H7 (cell line): Measurements from ENCODE around the gene MEG3. TPM values are rescaled to one million over a fixed set of nuclear protein-coding genes. Genes with fewer than 3 reads are reported as not detected.

ENCODE experiments used
- DNase-seq: peaks from one replicate; pipeline ENCODE4 v3.0.0; 2012
- H3K27me3 ChIP-seq: 2 replicates; pipeline ENCODE4 v1.6.0; 2011; ENCODE audit warnings: mild to moderate bottlenecking, low read length; ENCODE audit not compliant: control insufficient read depth, insufficient read depth
- H3K36me3 ChIP-seq: replicated peaks from 2 replicates; pipeline ENCODE4 v1.5.1; 2011; ENCODE audit warnings: low read length; ENCODE audit not compliant: control insufficient read depth, insufficient read depth
- H3K4me3 ChIP-seq: 2 replicates; pipeline ENCODE4 v1.5.1; 2011; ENCODE audit warnings: low read depth, mild to moderate bottlenecking, control low read depth, low read length, moderate library complexity; ENCODE audit not compliant: insufficient read depth
- total RNA-seq: library from RNA; depleted of rRNA; stranded (reverse); fragments of >200 nt; shearing (Covaris generic); gene quantifications from 2 replicates; pipeline ENCODE4 v1.2.3, GENCODE V29; 2014

The MEG3 gene
- total RNA-seq, 1 experiment from 2014 or later = 0.31 TPM

DNA sequence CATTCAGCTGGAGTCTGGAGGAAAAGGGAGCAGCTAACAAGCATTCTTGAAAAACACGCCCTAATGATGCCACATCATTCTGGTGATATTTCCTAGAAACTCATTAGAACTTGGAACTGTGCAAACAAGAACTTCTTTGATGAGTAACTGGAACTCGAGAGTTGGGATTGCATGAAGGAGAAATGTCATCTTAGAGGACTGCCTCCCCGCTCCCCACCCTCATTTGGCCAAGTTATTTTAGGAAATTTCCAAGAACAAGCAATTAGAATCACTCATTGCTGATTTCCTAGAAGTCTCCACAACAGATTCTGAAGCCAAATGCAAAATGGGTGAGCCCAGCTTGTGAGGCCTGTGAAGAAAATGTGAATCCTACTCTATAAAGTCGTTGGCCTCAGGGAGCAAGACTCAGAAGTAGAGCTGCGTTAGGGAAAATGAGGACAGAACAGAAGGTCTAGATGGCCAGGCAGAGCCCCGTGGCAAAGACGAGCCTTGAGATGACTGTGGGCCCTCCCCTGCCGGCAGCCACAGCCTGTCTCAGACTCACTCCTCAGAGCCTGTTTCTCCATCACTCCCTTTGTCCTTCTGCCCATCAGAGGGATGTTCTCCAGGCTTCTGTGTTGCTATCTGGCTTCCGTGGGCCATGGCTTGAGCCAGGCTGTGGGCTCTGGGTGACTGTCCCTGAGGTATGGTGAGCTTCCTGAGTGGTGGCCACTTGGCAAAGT is 39.2 kb downstream of the MEG3 start:
- no peaks in the 10 kb centered on the region for H3K36me3 ChIP-seq
- no peak overlapping the region for H3K4me3 ChIP-seq
- DNase-seq = no peak
- H3K27me3 ChIP-seq = no peaks in the 10 kb centered on the region

DNA sequence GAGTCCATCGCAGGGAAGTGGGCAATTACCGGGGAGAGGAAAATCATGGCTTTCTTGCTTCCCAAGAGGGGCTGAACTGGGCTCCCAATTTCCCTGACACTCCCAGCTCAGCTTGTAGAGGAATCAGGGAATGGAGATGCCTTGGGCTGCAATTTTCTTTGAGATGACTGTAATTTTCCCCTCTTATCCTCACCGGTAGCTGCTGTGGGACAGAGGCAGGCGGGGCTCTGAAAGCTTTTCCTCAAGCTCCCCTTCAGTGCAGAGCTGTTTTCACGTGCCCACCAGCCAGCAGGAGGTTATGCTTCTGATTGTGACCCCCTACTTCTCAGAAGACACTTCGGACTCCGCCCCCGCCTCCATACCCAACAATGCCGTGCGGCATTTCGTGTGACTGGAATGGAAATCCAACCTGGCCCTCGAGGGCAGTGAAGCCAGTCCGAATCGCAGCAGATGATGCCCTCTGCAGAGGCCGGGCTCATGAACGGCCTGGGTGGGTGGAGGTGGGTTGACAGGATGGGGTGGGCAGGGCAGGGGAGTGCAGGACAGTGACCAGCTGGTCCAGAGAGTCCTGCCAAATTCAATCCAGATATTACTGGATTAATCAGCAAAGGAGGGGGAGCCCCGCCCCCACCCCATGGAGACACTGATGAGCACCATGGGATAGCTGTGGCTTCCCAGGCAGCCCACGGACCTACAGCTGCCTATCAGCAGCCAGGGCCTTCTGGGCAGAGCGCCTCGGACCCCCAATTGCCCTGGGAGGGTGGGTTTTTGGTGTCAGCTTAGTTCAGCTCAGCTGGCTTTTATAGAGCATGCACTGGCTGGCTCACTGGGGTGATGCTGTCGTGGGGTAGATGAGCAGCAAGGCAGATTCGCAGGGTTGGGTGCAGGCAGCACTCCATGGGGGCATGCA is 40.0 kb downstream of the MEG3 start:
- H3K4me3 ChIP-seq = no peak overlapping the region
- H3K36me3 ChIP-seq = no peaks in the 10 kb centered on the region
- no peak for DNase-seq
- no peaks in the 10 kb centered on the region for H3K27me3 ChIP-seq

DNA sequence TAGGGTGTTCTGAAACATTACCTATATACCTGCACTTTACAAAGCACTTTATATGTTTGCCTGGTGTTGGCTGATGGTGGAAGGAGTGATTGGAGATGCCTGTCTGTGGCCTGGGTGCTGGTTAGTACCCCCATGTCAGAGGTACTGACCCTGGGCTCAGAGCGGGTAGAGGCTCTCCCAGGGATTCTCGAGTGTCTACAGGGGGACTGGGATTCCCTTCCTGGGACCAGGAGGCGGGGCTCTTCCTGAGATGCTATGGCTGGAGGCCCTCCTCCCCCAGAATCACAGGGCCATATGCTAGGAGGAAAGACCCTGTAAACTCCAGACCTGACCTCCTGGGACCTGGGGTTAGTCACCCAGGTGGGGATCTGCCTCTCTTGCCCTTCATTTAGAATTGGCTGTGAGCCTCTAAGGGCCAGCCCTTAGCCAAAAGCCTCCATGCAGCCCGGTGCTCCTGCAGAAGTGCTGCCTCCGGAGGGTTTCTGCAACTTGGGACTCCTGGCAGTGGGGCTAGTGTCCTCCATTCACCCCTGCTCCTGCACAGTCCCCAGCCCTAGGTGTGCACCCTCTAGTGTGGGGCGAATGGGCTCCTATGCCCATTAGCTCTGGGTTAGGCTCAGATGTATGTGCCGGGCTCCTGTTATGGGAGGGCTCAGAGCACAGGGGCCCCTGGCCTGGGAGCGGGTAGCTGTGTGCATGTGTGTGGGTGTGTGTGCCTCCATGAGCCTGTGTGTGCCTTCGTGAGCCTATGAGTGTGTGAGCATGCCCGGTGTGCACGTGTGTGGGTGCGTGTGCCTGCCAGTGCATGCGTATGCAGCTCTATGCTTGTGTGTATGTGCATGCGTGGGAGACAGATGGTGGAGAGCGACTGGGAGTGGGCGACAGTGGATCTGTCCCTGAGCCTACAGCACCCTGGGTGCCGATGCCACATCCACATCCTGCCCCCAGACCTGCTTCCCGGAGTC is 41.0 kb downstream of the MEG3 start:
- no peak for DNase-seq
- H3K4me3 ChIP-seq = no peak overlapping the region
- no peaks in the 10 kb centered on the region for H3K27me3 ChIP-seq
- no peaks in the 10 kb centered on the region for H3K36me3 ChIP-seq

DNA sequence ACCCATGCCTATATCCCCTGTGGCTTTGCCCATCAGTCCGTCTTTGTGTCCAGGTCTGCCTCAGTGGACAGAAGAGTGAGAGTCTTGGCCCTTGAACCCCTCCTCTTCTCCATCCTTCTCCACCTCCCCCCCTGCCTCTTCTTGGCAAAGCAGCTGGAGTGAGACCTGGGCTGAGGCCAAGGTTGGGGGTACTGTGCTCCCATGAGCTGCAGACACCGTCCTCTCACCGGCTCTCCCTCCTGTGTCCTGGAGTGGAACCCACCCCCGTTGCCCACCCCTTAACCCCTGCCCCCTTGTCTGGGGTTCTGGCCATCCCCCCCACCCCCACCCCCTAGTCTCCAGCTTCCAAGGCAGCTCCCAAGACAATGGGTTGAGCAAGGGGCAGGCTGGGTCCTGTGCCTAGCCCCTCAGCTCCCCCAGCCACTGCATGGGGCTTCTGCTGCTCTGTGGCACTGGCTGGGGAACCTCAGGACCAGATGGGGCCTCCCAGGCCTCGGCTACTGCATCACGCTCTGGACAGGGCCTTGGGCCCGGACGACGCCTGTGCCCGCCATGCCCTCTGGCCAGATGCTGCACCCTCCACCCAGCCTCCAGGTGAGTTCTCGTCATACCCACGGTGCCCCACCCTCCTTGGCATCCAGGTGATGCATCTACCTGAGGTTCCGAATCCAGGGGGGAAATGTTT is 41.9 kb downstream of the MEG3 start:
- no peaks in the 10 kb centered on the region for H3K36me3 ChIP-seq
- no peaks in the 10 kb centered on the region for H3K27me3 ChIP-seq
- H3K4me3 ChIP-seq = no peak overlapping the region
- DNase-seq = no peak

DNA sequence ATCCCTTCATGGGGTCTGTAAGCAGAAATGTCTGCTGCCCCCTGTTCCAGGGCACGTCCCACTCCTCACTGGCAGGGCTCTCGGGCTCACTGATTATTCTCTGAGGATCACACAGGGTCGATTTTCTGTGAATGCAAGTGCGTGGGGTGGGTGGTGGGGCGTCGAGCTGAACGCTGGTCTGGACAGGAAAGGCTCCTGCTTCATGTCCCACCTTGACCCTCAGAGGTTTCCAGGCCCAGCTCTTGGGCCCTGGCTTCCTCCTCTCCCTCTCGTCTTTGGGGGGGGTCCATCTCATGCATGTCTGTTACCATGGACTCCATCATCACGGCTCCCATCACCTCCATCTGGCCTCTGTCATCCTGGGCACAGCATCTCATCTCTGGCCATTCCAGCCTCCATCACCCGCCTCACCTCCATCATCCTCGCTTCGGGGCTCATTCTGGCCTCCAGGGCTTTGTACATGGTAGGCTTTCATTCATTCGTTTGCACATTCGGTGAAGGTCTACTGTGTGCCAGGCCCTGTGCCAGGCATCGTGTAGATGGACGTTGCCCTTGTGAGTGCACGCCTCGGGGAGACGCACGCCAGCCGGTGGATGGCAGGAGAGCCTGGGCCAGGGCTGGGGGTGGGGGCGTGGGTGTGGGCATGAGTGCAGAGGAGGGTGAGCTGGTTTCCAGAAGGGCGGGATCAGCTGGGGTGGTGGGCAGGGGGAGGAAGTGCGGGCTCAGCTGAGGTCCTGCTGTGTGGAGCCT is 42.9 kb downstream of the MEG3 start:
- Histone ChIP-seq H3K27me3 (no peaks in the 10 kb centered on the region), H3K4me3 (no peak overlapping the region), H3K36me3 (no peaks in the 10 kb centered on the region)
- no peak for DNase-seq

DNA sequence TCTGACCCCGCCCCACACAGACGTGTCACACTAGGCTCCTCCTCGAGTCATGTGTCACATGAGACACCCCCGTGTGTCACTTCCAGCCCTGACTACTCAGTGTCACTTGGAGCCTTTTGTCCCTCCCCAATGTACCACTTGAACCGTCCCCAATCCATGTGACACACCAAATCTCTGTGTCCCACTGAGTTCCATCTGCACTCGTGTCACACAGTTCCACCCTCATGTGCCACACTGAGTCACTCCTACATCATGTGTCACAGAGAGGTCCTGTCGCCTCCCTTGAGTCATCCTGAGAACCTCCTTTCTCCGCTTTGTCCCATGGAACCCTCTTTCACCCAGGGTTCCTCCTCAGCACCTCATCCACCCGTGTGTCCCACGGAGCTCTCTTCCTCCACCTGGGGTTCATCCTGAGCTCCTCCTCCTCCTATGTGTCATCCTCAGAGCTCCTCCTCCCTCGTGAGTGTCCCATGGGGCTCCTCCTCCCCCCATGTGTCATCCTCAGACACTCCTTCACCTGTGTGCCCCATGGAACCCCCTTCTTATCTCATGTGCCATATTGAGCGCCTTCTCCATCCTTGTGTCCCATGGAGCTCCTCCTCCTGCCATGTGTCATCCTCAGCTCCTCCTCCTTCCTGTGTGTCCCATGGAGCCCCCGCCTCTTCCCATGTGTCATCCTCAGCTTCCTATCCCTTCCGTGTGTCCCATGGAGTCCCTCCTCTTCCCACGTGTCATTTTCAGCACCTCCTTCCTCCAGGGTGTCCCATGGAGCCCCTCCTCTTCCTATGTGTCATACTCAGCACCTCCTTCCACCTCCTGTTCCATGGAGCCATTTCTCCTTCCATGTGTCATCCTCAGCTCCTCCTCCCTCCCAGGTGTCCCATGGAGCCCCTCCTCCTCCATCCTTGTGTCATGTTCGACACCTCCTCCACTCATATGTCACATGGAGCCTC is 45.6 kb downstream of the MEG3 start:
- Histone ChIP-seq H3K36me3 (no peaks in the 10 kb centered on the region), H3K27me3 (no peaks in the 10 kb centered on the region), H3K4me3 (no peak overlapping the region)
- no peak for DNase-seq

DNA sequence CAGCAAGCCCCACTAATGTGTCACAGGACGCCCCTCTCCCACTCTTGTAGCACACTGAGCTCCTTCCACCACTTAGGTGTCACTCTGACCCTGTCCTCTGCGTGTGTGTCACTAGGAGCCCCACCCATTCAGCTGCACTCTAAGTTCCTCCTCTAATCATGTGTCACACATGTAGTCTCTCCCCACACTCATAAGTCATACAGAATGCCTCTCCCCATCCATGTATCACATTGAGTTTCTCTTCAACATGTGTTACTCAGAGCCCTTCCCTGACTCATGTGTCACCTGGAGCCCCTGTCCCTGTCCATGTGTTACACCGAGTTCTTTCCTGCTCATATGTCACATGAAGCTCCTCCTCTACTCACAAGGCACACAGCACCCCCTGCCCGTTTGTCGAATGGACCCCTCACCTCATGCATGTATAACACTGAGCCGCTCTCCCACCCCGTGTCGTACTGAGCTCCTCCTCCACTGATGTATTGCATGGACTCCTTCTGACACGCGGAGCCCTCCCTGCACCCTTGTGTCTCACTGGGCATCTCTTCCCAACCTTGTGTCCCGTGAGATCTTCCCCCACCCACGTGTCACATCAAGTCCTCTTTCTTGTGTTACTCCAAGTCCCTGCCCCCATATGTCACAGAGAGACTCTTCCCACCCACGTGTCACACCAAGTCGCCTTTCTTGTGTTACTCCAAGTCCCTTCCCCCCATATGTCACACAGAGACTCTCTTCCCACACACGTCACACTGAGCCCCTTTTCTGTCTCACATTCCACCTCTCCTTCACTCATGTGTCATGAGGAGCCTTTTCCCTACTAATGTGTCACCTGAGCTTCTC is 46.6 kb downstream of the MEG3 start:
- no peak for DNase-seq
- no peaks in the 10 kb centered on the region for H3K27me3 ChIP-seq
- no peak overlapping the region for H3K4me3 ChIP-seq
- H3K36me3 ChIP-seq = no peaks in the 10 kb centered on the region

DNA sequence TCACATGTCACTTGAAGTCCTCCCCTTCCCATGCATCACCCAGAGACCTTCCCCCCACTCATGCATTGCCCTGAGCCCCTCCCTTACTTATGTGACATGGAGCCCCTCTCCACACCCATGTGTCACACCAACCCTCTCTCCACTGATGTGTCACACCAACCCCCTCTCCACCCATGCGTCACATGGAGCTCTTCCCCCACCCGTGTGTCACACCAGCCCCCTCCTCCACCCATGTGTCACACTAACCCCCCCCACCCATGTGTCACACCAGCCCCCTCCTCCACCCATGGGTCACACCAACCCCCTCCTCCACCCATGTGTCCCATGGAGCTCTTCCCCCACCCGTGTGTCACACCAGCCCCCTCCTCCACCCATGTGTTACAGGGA is 47.2 kb downstream of the MEG3 start:
- Histone ChIP-seq H3K4me3 (no peak overlapping the region), H3K27me3 (no peaks in the 10 kb centered on the region), H3K36me3 (no peaks in the 10 kb centered on the region)
- DNase-seq = no peak

DNA sequence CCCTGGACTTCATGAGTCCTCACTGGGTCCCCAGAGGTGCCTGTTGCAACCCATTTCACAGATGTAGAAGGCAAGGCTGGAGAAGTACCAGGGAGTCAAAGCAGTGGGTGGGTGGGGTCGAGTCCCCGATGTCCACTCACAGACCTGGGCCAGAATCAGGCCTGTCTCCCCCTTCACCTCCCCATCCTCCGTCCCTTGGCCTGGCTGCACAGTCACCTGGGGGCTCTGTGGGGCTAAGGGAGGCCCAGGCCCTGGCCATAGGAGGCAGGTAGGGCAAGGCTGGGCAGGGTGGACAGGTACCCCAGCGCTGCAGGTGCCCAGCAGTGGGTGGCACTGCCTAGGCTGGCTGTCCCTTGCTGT is 48.1 kb downstream of the MEG3 start:
- Histone ChIP-seq H3K27me3 (no peaks in the 10 kb centered on the region), H3K36me3 (no peaks in the 10 kb centered on the region), H3K4me3 (no peak overlapping the region)
- DNase-seq = no peak

DNA sequence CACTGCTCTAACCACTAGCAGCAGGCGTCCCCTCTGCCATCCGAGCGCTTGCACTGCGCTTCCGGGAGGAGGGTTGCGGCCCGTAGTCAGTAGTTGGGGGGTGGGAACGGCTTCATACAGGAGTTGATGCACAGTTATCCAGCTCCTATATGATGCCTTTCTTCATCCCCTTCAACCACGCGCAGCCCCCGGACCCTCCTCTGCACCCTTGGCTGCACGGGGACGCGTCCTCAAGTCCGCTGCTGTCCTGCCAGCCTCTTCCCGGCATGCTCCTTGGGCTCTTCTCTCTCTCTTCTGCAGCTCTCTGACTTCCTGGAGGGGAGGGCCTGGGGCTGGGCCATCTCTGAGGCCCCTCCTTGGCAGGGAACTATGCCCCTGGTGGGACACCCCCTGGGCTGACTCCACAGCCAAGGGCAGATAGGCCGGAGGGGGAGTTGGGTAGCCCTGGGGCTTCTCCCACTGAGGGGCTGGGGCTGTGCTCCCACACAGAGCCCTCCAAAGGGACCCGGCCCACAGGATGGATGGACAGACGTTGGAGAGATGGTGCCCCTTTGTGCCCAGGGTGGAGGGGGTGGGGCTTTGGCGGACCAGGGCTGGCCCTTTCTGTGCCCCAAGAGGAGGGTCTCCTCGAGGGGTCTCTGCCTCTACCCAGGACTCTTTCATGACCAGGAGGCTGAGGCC is 48.6 kb downstream of the MEG3 start:
- Histone ChIP-seq H3K4me3 (no peak overlapping the region), H3K36me3 (no peaks in the 10 kb centered on the region), H3K27me3 (no peaks in the 10 kb centered on the region)
- DNase-seq = no peak

DNA sequence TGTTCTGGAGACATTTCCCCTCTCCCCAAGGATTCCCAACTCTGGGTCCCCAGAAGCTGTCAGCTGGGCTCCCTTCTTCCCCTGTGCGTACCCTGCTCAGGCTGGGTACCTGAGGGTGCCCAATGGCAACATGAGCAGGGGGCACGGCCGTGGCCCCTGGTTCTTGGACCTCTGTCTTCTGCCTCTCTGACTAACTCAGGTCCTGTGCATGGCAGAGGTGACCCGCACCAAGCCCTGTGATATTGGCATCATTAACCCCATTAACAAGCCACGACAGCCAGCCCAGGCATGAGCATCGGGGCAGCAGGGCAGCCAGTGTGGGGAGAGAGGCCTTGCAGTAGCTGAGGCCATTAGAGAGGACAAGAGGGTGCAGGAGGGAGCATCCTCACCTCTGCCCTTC is 49.2 kb downstream of the MEG3 start:
- no peaks in the 10 kb centered on the region for H3K36me3 ChIP-seq
- H3K27me3 ChIP-seq = no peaks in the 10 kb centered on the region
- DNase-seq = no peak
- H3K4me3 ChIP-seq = no peak overlapping the region
